SH-SY5Y (cell line): ENCODE measurements around the gene STK24.

Source experiments
- GATA2 ChIP-seq: IDR thresholded peaks from 2 replicates; pipeline ENCODE4 v1.6.1; 2011; ENCODE audit warnings: mild to moderate bottlenecking, low read depth, low read length
- GATA3 ChIP-seq: IDR thresholded peaks from 2 replicates; pipeline ENCODE4 v1.6.1; 2011; ENCODE audit warnings: low read depth, mild to moderate bottlenecking, low read length, moderate library complexity

DNA sequence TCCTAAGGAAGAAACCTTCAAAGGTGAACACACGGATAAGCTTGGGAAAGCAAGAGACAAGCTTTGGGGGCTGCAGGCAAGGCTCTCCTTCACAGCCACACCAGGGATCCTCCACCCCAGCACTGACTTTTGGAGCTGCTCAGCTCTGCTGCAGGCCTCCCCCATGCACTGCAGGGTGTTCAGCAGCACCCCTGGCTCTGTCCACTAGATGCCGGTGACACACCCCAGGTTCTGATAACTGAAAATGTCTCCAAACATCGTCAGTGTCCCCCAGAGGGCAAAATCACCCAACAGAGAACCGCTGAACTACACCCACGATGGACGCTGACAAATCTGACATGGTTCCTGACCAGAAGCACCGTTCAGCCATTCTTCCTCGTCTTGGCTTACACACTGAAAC, 90.5 kb downstream of the STK24 start:
- TF ChIP-seq GATA2 (no peak), GATA3 (no peak)
